Smooth muscle cell (in vitro differentiated cells): ENCODE results near the gene GCLC. TPM values are rescaled to one million over a fixed set of nuclear protein-coding genes. Genes with fewer than 3 reads are reported as not detected.
"Not testable (repeated sequence)": the region's sequence is repeated elsewhere in the genome, so short reads cannot be mapped to it uniquely, and the experiment has no call there.

Experiments
- DNase-seq: peaks from one replicate; lab custom pipeline; 2025; ENCODE audit not compliant: unreplicated experiment; lab: John Stamatoyannopoulos, UW
- H2AFZ ChIP-seq: fragments of 200-600 bp; sonication (generic); 2 replicates; pipeline ENCODE4 v1.6.0; 2016; ENCODE audit warnings: antibody characterized with exemption, low read depth, mild to moderate bottlenecking
- H3F3A ChIP-seq: fragments of 200-600 bp; sonication (generic); 2 replicates; pipeline ENCODE4 v1.6.0; 2017; ENCODE audit warnings: antibody characterized with exemption, low read depth
- H3K27ac ChIP-seq: fragments of 200-600 bp; sonication (generic); 2 replicates; pipeline ENCODE4 v1.5.1; 2016; ENCODE audit warnings: low read depth, mild to moderate bottlenecking
- H3K27me3 ChIP-seq: fragments of 200-600 bp; sonication (generic); 2 replicates; pipeline ENCODE4 v1.6.1; 2016; ENCODE audit warnings: low read depth, mild to moderate bottlenecking
- H3K36me3 ChIP-seq: fragments of 200-600 bp; sonication (generic); 2 replicates; pipeline ENCODE4 v1.5.1; 2016; ENCODE audit warnings: low read depth
- H3K4me1 ChIP-seq: fragments of 200-600 bp; sonication (generic); 2 replicates; pipeline ENCODE4 v1.5.1; 2016; ENCODE audit warnings: low read depth
- H3K4me2 ChIP-seq: fragments of 200-600 bp; sonication (generic); 2 replicates; pipeline ENCODE4 v1.6.0; 2016; ENCODE audit warnings: mild to moderate bottlenecking
- H3K4me3 ChIP-seq: fragments of 200-600 bp; sonication (generic); 2 replicates; pipeline ENCODE4 v1.5.1; 2016; ENCODE audit warnings: mild to moderate bottlenecking
- H3K79me2 ChIP-seq: fragments of 200-600 bp; sonication (generic); 2 replicates; pipeline ENCODE4 v1.6.0; 2016; ENCODE audit warnings: low read depth, mild to moderate bottlenecking
- H3K9ac ChIP-seq: fragments of 200-600 bp; sonication (generic); 2 replicates; pipeline ENCODE4 v1.6.0; 2016; ENCODE audit warnings: low read depth
- H3K9me3 ChIP-seq: fragments of 200-600 bp; sonication (generic); replicated peaks from 2 replicates; pipeline ENCODE4 v1.5.1; 2016; ENCODE audit warnings: low read depth
- H4K20me1 ChIP-seq: fragments of 200-600 bp; sonication (generic); 2 replicates; pipeline ENCODE4 v1.6.0; 2016; ENCODE audit warnings: low read depth
- WGBS: methylation state at CpG from one replicate; pipeline ENCODE4 v1.1.7; 2016; ENCODE audit warnings: low lambda C conversion rate; 5-methylcytosine and 5-hydroxymethylcytosine counted together
- polyA plus RNA-seq: library from polyadenylated mRNA; unstranded; fragments of >200 nt; fragmentation: Nextera tagmentation; extraction: Ambion mirVana; gene quantifications from 2 replicates; pipeline ENCODE4 v1.2.1, GENCODE V29; 2016
- total RNA-seq: library from RNA; depleted of rRNA; stranded (reverse); fragments of >200 nt; gene quantifications from 2 replicates; pipeline ENCODE4 v1.2.3, GENCODE V29; 2014
- TF ChIP-seq, protein P1 (sequence below): fragments of 200-600 bp; sonication (generic); IDR thresholded peaks from 2 replicates; pipeline ENCODE4 v1.5.1; 2017; ENCODE audit warnings: borderline replicate concordance, mild to moderate bottlenecking, antibody characterized with exemption; ENCODE audit not compliant: insufficient read depth, poor library complexity, severe bottlenecking

Gene GCLC
- total and polyA plus RNA-seq, 2 experiments from 2014 or later = 3.7 to 7.1 TPM

DNA sequence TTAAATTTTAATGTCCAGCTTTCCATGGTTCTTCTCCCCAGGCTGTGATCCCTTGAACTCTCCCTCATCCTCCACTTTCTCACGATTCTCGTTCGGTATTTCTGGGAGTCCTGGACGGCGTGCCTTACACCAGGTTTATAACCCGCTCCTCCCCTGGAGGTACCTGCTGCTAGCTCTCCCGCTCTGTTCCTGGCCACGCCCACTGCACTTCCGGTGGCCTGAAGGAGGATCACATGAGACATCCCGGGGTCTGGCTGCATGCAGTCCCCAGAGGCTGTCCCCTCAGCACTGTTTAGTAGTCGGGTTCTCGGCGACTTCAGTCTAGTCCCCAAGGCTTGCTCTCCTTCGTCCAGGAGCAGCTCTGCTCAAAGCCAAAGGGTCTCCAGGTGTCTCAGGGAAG lies 28.4 kb upstream of the GCLC start:
- H2AFZ ChIP-seq = no peak overlapping the region
- H3K27me3 ChIP-seq = no peaks in the 10 kb centered on the region
- H3K4me3 ChIP-seq = no peak overlapping the region
- no peaks in the 10 kb centered on the region for H4K20me1 ChIP-seq
- TF ChIP-seq, protein P1, sequence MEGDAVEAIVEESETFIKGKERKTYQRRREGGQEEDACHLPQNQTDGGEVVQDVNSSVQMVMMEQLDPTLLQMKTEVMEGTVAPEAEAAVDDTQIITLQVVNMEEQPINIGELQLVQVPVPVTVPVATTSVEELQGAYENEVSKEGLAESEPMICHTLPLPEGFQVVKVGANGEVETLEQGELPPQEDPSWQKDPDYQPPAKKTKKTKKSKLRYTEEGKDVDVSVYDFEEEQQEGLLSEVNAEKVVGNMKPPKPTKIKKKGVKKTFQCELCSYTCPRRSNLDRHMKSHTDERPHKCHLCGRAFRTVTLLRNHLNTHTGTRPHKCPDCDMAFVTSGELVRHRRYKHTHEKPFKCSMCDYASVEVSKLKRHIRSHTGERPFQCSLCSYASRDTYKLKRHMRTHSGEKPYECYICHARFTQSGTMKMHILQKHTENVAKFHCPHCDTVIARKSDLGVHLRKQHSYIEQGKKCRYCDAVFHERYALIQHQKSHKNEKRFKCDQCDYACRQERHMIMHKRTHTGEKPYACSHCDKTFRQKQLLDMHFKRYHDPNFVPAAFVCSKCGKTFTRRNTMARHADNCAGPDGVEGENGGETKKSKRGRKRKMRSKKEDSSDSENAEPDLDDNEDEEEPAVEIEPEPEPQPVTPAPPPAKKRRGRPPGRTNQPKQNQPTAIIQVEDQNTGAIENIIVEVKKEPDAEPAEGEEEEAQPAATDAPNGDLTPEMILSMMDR = no peak
- no peak for DNase-seq
- no peaks in the 10 kb centered on the region for H3F3A ChIP-seq
- 86% methylated on average over 14 of the region's 14 CpGs for WGBS
- no peak overlapping the region for H3K9ac ChIP-seq
- no peaks in the 10 kb centered on the region for H3K79me2 ChIP-seq
- no peak overlapping the region for H3K27ac ChIP-seq
- no peaks in the 10 kb centered on the region for H3K36me3 ChIP-seq
- H3K4me1 ChIP-seq = no peaks in the 10 kb centered on the region
- H3K4me2 ChIP-seq = no peak overlapping the region
- H3K9me3 ChIP-seq = no peaks in the 10 kb centered on the region

DNA sequence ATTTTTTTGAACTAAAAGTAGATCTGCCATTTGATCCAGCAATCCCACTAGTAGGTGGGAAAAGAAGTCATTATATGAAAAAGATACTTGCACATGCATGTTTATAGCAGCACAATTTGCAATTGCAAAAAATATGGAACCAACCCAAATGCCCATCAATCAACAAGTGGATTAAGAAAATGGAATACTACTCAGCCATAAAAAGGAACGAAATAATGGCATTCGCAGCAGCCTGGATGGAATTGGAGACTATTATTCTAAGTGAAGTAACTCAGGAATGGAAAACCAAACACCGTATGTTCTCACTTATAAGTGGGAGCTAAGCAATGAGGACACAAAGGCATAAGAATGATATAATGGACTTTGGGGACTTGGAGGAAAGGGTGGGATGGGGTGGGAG lies 27.5 kb upstream of the GCLC start:
- H3K9ac ChIP-seq, H3K4me1 ChIP-seq: not testable (repeated sequence)

DNA sequence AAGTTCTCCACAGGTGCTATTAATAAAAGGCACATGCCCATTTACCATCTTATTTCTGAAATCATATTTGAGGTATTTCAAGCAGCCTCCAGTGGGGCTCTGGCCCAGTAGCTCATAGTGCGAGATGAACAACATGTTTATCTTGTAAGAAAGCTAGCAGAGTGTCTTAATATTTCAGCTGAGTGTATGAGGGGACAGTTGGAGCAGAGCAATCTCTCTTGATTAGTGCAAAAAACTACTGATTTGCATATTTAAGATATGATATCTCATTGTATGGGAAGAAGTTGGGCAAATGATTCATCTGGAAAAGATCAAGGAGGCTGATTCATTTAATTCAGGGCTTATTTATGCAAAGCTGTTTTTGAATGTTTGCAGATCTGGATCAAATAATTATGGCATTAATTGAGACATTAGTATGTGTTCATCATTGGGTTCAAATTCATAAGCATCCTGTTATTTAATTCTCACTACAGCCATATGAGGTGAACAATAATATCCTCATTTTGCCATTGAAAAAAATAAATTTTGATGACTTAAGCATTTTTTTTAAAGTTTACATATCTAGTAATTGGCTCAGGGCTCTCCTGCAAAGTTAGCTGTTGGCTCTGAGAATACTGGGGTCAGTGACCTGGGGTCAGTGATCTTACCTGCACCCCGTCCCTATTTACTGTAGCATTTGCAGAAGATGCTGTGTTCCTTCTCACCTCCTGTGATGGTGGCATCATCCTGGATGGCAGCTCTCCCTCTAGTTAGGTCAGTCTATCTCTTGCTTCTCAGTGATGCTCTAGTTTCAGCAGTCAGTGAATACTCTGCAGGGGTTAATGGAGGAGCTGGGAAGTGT lies 24.1 kb upstream of the GCLC start:
- 93% methylated on average over 2 of the region's 2 CpGs for WGBS
- no peaks in the 10 kb centered on the region for H3F3A ChIP-seq
- no peaks in the 10 kb centered on the region for H4K20me1 ChIP-seq
- TF ChIP-seq, protein P1 = no peak
- no peak overlapping the region for H3K4me3 ChIP-seq
- H3K9ac ChIP-seq = no peak overlapping the region
- no peak overlapping the region for H3K27ac ChIP-seq
- no peaks in the 10 kb centered on the region for H3K36me3 ChIP-seq
- no peaks in the 10 kb centered on the region for H3K27me3 ChIP-seq
- H3K79me2 ChIP-seq = no peaks in the 10 kb centered on the region
- DNase-seq = no peak
- H3K4me1 ChIP-seq = no peaks in the 10 kb centered on the region
- no peak overlapping the region for H3K4me2 ChIP-seq
- H2AFZ ChIP-seq = no peak overlapping the region
- no peaks in the 10 kb centered on the region for H3K9me3 ChIP-seq

More for the DNA sequence above, 27.5 kb upstream of the GCLC start:
- H3K27me3 ChIP-seq, H3K79me2 ChIP-seq, H3K27ac ChIP-seq, H3K4me3 ChIP-seq, H2AFZ ChIP-seq, H3F3A ChIP-seq, H3K36me3 ChIP-seq, H4K20me1 ChIP-seq, H3K9me3 ChIP-seq, DNase-seq, H3K4me2 ChIP-seq: not testable (repeated sequence)
- WGBS = 92% methylated on average over 3 of the region's 3 CpGs

DNA sequence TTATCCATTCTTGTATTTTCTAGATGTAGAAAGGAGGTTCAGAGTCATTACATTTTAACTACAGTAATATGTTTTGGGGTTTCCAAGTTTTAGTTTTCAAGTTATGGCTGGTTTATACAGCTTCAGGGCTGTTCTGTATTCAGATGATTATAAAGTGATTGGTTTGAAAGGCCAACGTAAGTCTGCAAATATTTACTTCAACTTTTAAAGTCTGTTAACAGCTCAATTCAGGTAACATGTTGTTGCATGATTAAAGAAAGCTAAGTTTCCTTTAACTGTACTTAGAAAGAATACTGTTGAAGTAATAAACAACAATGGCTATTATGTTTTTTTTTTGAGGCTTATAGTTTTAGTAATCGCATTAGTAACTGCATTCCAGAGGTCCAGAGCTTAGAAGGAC lies 22.8 kb upstream of the GCLC start:
- no peak for DNase-seq
- Histone ChIP-seq H3K27me3 (no peaks in the 10 kb centered on the region), H3K4me1 (no peaks in the 10 kb centered on the region), H3K9ac (no peak overlapping the region), H3F3A (no peaks in the 10 kb centered on the region), H3K36me3 (no peaks in the 10 kb centered on the region), H3K9me3 (no peaks in the 10 kb centered on the region), H2AFZ (peak overlapping the region; percentile 54), H4K20me1 (no peaks in the 10 kb centered on the region), H3K4me2 (no peak overlapping the region), H3K4me3 (no peak overlapping the region), H3K27ac (no peak overlapping the region), H3K79me2 (no peaks in the 10 kb centered on the region)
- WGBS = 81% methylated on average over 2 of the region's 2 CpGs
- TF ChIP-seq, protein P1 = no peak
